ENCODE measurements around the gene RPL27.

RPL27 gene

DNA sequence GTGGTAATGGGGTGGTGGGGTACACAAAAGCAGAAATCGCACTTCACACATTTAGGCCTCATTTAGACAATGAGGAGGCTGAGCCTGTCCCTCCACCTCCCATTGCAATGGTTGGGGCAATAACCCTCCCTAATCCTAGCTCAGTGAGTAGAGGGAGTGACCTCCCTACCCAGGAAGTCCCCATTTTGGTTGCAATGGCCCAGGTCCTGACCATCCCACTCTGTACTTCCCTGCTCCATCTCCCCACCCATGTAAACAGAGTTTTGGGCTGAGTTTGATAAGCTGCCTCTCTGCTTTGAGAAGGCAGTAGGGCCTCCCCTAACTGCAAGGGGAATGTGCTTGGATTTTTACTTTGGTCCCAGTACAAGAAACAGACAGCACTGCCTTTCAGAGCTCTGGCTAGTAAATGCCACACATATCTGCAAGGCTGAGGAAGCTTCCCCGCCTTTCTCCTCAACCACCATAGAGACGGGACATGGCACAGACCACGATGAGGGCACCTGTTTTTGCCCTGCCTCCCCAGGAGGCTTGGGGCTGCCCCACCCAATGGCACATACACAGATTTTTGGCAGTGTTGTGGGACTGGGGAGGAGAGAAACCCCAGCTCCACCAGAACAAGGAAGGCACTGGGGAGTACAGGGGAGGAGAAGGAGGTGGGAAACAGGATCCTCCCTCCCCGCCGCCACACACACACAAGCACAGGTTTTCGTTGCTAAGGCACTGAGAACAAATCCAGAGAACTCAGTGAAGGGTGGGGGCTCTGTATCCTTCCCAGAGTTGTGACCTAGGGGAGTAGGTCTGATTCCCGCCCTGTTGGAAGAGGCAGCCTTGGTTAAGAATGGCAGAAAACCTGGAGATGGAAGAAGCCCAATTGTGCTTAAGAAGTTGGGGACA is 16.7 kb downstream of the RPL27 start:
- Histone ChIP-seq H3K4me1 (ENCODE audit: control insufficient read depth, insufficient read depth, low read length) (peaks cover 29% of the 10 kb centered on the region), H3K27ac (ENCODE audit: low read depth, low read length) (no peak overlapping the region), H3K27me3 (ENCODE audit: control insufficient read depth, insufficient read depth, low read length) (no peaks in the 10 kb centered on the region), H3K9ac (ENCODE audit: low read length) (no peak overlapping the region), H3K36me3 (ENCODE audit: control insufficient read depth, insufficient read depth, low read length) (peaks cover 49% of the 10 kb centered on the region), H3K4me3 (ENCODE audit: low read depth, low read length) (no peak overlapping the region), H3K9me3 (ENCODE audit: control insufficient read depth, insufficient read depth, low read depth, low read length) (no peaks in the 10 kb centered on the region)

DNA sequence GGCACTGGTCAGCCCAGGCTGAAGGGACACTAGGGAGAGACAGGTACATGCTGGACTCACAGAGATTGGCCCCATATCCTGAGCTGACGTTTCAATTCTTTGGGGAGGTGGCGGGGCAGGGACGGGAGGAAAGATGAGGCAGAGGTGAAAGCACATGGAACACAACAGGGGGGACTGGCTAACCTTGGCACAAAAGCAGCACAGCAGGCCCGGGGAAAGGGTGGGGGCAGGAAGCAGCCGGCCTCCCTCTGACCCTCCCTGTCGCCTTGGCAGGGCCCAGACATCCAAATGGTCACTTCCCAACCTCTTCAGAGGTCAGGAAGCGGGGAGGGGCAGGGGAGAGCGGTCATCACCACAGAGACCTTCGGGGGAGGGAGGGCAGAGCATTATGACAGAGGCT is 17.4 kb downstream of the RPL27 start:
- Histone ChIP-seq H3K9ac (ENCODE audit: low read length) (no peak overlapping the region), H3K27me3 (ENCODE audit: control insufficient read depth, insufficient read depth, low read length) (no peaks in the 10 kb centered on the region), H3K27ac (ENCODE audit: low read depth, low read length) (no peak overlapping the region), H3K9me3 (ENCODE audit: control insufficient read depth, insufficient read depth, low read depth, low read length) (no peaks in the 10 kb centered on the region), H3K36me3 (ENCODE audit: control insufficient read depth, insufficient read depth, low read length) (peaks cover 52% of the 10 kb centered on the region), H3K4me3 (ENCODE audit: low read depth, low read length) (no peak overlapping the region), H3K4me1 (ENCODE audit: control insufficient read depth, insufficient read depth, low read length) (peaks cover 36% of the 10 kb centered on the region)

DNA sequence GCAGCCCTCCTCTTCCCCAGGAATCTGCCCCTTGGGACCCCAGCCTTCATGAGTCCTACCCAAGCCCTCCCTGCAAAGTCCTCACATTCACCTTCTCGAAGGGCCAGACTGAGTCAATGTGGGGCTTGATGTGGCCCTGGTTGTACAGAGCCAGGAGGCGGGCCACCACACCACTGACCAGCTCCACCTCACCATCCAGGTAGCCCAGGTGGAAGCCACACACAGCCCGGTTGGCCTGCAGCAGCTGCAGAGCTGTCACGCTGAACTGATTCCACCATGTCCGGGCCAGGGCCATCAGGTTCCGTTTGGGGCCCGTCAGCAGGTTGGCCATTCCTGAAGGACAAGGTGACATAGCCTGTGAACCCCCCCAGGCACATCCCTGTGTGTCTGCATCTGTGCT is 18.0 kb downstream of the RPL27 start:
- Histone ChIP-seq H3K27ac (ENCODE audit: low read depth, low read length) (no peak overlapping the region), H3K27me3 (ENCODE audit: control insufficient read depth, insufficient read depth, low read length) (no peaks in the 10 kb centered on the region), H3K4me3 (ENCODE audit: low read depth, low read length) (no peak overlapping the region), H3K9me3 (ENCODE audit: control insufficient read depth, insufficient read depth, low read depth, low read length) (no peaks in the 10 kb centered on the region), H3K36me3 (ENCODE audit: control insufficient read depth, insufficient read depth, low read length) (peaks cover 52% of the 10 kb centered on the region), H3K9ac (ENCODE audit: low read length) (peak overlapping the region; percentile 17), H3K4me1 (ENCODE audit: control insufficient read depth, insufficient read depth, low read length) (peaks cover 36% of the 10 kb centered on the region)

DNA sequence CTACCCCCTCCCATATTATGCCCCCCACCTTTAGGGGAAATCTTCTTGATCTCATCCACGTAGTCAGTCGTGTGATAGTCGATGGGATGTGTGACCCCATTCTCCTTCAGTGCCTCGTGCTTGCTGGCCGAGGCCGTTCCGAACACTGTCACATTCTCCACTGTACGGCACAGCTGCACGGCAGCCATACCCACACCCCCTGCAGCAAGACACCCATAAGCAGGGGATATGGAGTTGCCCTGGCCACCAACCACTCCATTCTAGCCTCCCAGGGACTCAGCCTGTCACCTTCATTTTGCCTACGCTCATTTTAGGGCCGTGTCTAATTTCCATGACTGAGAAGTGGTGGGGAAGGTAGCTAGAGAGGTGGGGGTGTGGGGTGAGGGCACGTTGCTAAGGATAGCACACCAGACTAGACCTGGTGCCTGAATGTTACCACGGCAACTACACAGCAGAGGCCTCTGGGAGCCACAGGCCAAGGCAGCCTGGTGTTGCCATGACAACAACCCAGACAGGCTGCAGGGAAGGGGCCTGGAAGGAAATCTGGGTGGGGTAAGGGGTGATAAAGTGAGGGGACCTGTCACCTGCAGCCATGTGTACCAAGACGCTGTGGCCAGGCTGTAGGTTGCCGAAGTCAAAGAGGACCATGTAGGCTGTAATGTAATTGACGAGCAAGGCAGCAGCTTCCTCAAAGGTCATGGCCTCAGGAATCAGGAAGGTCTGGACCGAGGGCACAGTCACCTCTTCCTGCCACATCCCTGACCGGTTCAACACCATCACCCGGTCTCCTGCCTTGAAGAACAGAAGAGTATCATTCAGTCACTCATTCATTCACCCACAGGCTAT is 20.0 kb downstream of the RPL27 start:
- Histone ChIP-seq H3K9ac (ENCODE audit: low read length) (peak overlapping the region; percentile 9), H3K4me3 (ENCODE audit: low read depth, low read length) (no peak overlapping the region), H3K36me3 (ENCODE audit: control insufficient read depth, insufficient read depth, low read length) (peaks cover 52% of the 10 kb centered on the region), H3K4me1 (ENCODE audit: control insufficient read depth, insufficient read depth, low read length) (peaks cover 36% of the 10 kb centered on the region), H3K9me3 (ENCODE audit: control insufficient read depth, insufficient read depth, low read depth, low read length) (no peaks in the 10 kb centered on the region), H3K27me3 (ENCODE audit: control insufficient read depth, insufficient read depth, low read length) (no peaks in the 10 kb centered on the region), H3K27ac (ENCODE audit: low read depth, low read length) (no peak overlapping the region)

DNA sequence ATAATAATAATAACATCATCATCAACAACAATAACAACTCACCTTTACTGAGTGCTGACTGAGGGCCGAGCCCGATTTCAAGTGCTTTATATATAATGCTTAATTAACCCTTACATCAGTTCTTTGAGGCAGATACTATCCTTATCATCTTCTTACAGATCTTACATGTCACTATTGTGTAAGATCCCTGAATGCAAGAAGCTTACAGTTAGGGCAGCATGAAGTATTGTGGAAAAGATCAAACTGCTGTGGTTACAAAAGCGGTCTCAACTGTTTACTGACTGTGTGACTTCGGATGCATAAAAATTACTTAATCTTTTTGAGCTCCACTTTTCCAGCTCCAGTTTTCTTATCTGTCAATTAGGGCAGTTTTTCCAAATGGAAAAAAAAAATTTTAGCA is 20.7 kb downstream of the RPL27 start:
- Histone ChIP-seq H3K36me3 (ENCODE audit: control insufficient read depth, insufficient read depth, low read length) (peaks cover 52% of the 10 kb centered on the region), H3K4me1 (ENCODE audit: control insufficient read depth, insufficient read depth, low read length) (peaks cover 36% of the 10 kb centered on the region), H3K27ac (ENCODE audit: low read depth, low read length) (no peak overlapping the region), H3K27me3 (ENCODE audit: control insufficient read depth, insufficient read depth, low read length) (no peaks in the 10 kb centered on the region), H3K9ac (ENCODE audit: low read length) (no peak overlapping the region), H3K9me3 (ENCODE audit: control insufficient read depth, insufficient read depth, low read depth, low read length) (no peaks in the 10 kb centered on the region), H3K4me3 (ENCODE audit: low read depth, low read length) (no peak overlapping the region)

DNA sequence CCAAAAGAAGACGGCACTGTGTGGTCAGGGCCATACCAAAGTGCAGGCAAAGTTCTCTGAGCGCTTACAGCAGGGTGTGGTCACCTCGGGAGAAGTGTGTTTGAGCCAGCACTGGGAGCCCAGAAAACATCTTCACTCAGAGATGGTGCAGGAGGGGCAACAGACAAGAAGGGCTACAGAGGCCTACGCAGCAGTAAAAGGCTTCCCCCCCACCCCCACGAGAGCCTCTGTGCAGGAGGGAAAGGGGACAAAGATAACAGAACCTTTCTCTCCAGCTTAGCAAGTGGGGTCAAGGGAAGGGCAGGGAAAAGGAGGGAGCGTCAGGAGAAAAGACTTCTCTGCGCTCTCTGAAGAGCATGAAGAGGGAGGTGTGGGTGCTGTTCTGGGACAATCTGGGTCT is 21.2 kb downstream of the RPL27 start:
- Histone ChIP-seq H3K27ac (ENCODE audit: low read depth, low read length) (peak overlapping the region; percentile 22; the same call in 1 of the 2 replicates), H3K9ac (ENCODE audit: low read length) (peak overlapping the region; percentile 55), H3K4me1 (ENCODE audit: control insufficient read depth, insufficient read depth, low read length) (peaks cover 31% of the 10 kb centered on the region), H3K9me3 (ENCODE audit: control insufficient read depth, insufficient read depth, low read depth, low read length) (no peaks in the 10 kb centered on the region), H3K36me3 (ENCODE audit: control insufficient read depth, insufficient read depth, low read length) (peaks cover 50% of the 10 kb centered on the region), H3K4me3 (ENCODE audit: low read depth, low read length) (peak overlapping the region; percentile 42; the same call in 1 of the 2 replicates), H3K27me3 (ENCODE audit: control insufficient read depth, insufficient read depth, low read length) (no peaks in the 10 kb centered on the region)

DNA sequence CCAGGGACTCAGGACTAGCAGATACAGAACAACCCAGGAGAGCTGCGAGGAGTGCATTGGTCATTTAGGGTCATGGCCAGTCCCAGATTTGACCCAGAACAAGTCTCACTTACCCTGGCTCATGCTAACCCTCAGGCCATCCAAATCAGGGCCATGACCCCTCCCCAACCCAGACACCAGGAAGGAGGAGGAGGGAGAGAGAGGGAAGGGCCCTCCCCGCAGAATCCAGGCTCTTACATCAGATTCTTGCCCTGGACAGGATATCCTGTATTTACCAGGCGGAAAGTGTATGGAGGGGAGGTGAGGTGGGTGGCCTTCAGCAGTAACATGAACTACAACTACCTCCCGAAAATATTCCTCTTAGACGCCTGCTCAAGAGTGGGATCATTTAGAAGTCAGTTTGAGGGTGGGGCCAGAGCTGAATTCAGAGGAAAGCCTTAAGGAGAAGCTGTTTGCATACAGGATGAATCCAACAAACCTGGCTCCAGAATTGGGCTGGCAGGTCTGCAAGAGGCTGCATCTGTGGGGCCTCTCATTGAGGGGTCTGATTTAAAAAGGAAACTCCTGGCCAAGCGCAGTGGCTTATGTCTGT is 21.9 kb downstream of the RPL27 start:
- Histone ChIP-seq H3K9ac (ENCODE audit: low read length) (peak overlapping the region; percentile 55), H3K27me3 (ENCODE audit: control insufficient read depth, insufficient read depth, low read length) (no peaks in the 10 kb centered on the region), H3K4me1 (ENCODE audit: control insufficient read depth, insufficient read depth, low read length) (peaks cover 24% of the 10 kb centered on the region), H3K4me3 (ENCODE audit: low read depth, low read length) (peak overlapping the region; percentile 42), H3K27ac (ENCODE audit: low read depth, low read length) (peak overlapping the region; percentile 22; the same call in 1 of the 2 replicates), H3K9me3 (ENCODE audit: control insufficient read depth, insufficient read depth, low read depth, low read length) (no peaks in the 10 kb centered on the region), H3K36me3 (ENCODE audit: control insufficient read depth, insufficient read depth, low read length) (peaks cover 43% of the 10 kb centered on the region)

DNA sequence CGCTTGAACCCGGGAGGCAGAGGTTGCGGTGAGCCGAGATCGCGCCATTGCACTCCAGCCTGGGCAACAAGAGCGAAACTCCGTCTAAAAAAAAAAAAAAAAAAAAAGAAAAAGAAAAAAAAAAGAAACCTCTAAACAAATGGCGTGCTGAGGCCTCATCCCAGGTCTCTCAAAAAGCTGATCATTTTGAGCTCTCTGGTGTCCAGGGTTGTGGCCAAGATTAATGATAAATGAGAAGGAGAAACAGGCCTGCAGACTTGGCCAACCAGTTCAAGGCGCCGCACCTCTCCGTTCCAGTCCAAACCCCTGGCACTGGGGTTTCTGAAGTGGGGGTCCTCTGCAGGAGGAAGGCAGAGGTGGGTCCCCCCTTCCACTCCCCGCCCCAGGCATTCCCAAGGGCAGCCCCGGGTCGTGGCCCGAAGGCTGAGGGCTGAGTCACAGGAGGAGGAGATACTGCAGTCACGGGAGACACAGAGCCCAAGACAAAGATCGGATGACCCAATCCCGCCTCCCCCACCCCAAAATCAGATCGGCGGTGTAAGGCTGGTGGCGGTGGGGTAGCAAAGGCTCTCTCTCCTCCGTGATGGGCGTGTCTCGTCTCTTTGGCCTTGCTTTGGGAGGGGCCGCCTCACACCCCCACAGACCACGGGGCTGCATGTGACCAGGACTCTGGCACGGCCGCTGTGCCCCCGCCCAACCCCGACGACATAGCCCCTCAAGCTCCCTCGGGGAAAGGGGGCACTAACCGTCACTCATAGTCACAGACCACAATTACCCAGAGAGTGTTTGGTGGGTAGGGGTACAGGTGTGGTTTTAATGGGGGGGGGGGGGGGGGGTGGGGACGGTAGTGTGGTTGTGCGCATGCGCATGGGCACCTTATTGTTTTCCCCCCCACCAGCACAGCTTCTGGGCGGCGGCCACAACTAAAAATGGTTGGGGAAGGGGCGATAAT is 22.8 kb downstream of the RPL27 start:
- Histone ChIP-seq H3K9me3 (ENCODE audit: control insufficient read depth, insufficient read depth, low read depth, low read length) (no peaks in the 10 kb centered on the region), H3K4me3 (ENCODE audit: low read depth, low read length) (peak overlapping the region; percentile 100), H3K36me3 (ENCODE audit: control insufficient read depth, insufficient read depth, low read length) (peaks cover 33% of the 10 kb centered on the region), H3K27ac (ENCODE audit: low read depth, low read length) (peak overlapping the region; percentile 76; the same call in 1 of the 2 replicates), H3K4me1 (ENCODE audit: control insufficient read depth, insufficient read depth, low read length) (peaks cover 20% of the 10 kb centered on the region), H3K27me3 (ENCODE audit: control insufficient read depth, insufficient read depth, low read length) (no peaks in the 10 kb centered on the region), H3K9ac (ENCODE audit: low read length) (peak overlapping the region; percentile 88)

DNA sequence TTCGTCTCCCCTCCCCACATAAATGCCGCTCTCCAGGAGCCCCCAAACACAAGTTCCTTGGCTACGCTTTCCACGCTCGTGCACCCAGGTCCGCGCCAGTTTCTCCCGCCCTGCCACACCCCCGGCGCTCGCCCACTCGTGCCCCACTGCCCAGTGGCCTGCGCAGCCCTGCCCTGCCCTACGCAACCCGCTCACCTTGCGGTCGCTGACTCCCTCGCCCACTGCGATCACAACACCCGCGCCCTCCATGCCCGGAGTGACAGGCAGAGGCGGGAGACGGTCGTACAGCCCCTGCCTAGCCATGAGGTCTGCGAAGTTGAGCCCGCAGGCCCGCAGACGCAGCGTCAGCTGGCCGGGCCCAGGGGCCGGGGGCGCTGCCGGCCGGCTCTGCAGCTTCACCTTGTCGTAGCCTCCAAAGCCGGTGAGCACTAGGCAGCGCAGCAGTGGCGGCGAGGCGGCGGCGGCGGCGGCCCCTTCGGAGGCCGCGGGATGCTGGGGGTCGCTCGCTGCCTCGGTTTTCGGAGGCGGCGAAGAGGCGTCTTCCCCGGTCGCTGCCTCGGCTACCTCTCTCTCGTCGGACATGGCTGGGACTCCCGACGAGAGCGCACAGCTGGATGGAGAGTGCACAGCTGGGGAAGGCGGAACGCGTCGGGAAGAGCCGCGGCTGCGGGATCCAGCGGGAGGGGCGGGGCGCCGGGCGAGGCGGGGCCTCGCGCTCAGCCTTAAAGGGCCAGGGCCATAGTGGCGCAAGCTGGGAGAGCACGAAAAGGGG is 23.7 kb downstream of the RPL27 start, which contains the start of gene VAT1:
Gene VAT1, minus strand, starts transcription at position 645 of the 772 bp plus-strand sequence. Its CDS starts 63 bp downstream, at position 582.
- peak within 1 kb of the TSS; percentile 100 for H3K4me3 ChIP-seq (ENCODE audit: low read depth, low read length)
- H3K36me3 ChIP-seq (ENCODE audit: control insufficient read depth, insufficient read depth, low read length) = peaks cover 27% of the 10 kb centered on the region
- peak within 1 kb of the TSS; percentile 88 for H3K9ac ChIP-seq (ENCODE audit: low read length)
- H3K27me3 ChIP-seq (ENCODE audit: control insufficient read depth, insufficient read depth, low read length) = no peaks in the 10 kb centered on the region
- H3K27ac ChIP-seq (ENCODE audit: low read depth, low read length) = peak within 1 kb of the TSS; percentile 76; the same call in 1 of the 2 replicates
- peaks cover 21% of the 10 kb centered on the region for H3K4me1 ChIP-seq (ENCODE audit: control insufficient read depth, insufficient read depth, low read length)
- H3K9me3 ChIP-seq (ENCODE audit: control insufficient read depth, insufficient read depth, low read depth, low read length) = no peaks in the 10 kb centered on the region

Data from HUES6 (cell line).